GM12873 (cell line): ENCODE data around the gene PLCG1.

Experiments used
- CTCF ChIP-seq: IDR thresholded peaks from 2 replicates; pipeline ENCODE4 v1.5.1; 2012; ENCODE audit warnings: low read depth, mild to moderate bottlenecking, moderate library complexity, low read length, control low read depth; ENCODE audit not compliant: insufficient read depth; ENCODE audit errors: missing control alignments

Gene PLCG1

GRCh38 chr20:41167481-41168253, 30.3 kb downstream of the PLCG1 start:
- no peak for TF ChIP-seq CTCF

GRCh38 chr20:41168281-41169161, 31.2 kb downstream of the PLCG1 start:
- TF ChIP-seq CTCF, result no peak

- no peak for TF ChIP-seq CTCF
Observed at GRCh38 chr20:41169162-41169690, 31.9 kb downstream of the PLCG1 start.

GRCh38 chr20:41169791-41170351, 32.5 kb downstream of the PLCG1 start:
- no peak for TF ChIP-seq CTCF

- TF ChIP-seq CTCF, result no peak
Observed at GRCh38 chr20:41170386-41171105, 33.2 kb downstream of the PLCG1 start.

- no peak for TF ChIP-seq CTCF
Observed at GRCh38 chr20:41171736-41172295, 34.5 kb downstream of the PLCG1 start.
